H9 (cell line): Measurements from ENCODE around the gene PAK5. TPM values are rescaled to one million over a fixed set of nuclear protein-coding genes. Genes with fewer than 3 reads are reported as not detected.

ENCODE experiments used
- DNase-seq: peaks from one replicate; pipeline ENCODE4 v3.0.0-alpha.2; 2017
- H2AFZ ChIP-seq: one replicate; pipeline ENCODE4 v1.6.1; 2013; ENCODE audit warnings: mild to moderate bottlenecking, low read length, control low read depth, moderate library complexity
- H2AK5ac ChIP-seq: 2 replicates; pipeline ENCODE4 v1.6.1; 2013; ENCODE audit warnings: low read length, control low read depth, mixed read lengths; ENCODE audit not compliant: insufficient read length
- H2BK120ac ChIP-seq: one replicate; pipeline ENCODE4 v1.6.1; 2013; ENCODE audit warnings: low read depth, mild to moderate bottlenecking, low read length, control low read depth, inconsistent platforms; ENCODE audit not compliant: poor library complexity, severe bottlenecking
- H2BK12ac ChIP-seq: 2 replicates; pipeline ENCODE4 v1.6.1; 2013; ENCODE audit warnings: low read length, control low read depth, mixed read lengths, low read depth; ENCODE audit not compliant: insufficient read length
- H2BK15ac ChIP-seq: 2 replicates; pipeline ENCODE4 v1.6.1; 2013; ENCODE audit warnings: low read depth, low read length, control low read depth
- H2BK20ac ChIP-seq: one replicate; pipeline ENCODE4 v1.6.1; 2013; ENCODE audit warnings: low read depth, mild to moderate bottlenecking, low read length, control low read depth, inconsistent platforms; ENCODE audit not compliant: poor library complexity, severe bottlenecking
- H2BK5ac ChIP-seq: 2 replicates; pipeline ENCODE4 v1.6.1; 2013; ENCODE audit warnings: low read length, control low read depth, mixed read lengths; ENCODE audit not compliant: insufficient read length
- H3K14ac ChIP-seq: 2 replicates; pipeline ENCODE4 v1.6.1; 2013; ENCODE audit warnings: low read length, control low read depth; ENCODE audit not compliant: insufficient read depth
- H3K18ac ChIP-seq: 2 replicates; pipeline ENCODE4 v1.6.1; 2013; ENCODE audit warnings: low read depth, mild to moderate bottlenecking, mixed read lengths, low read length, control low read depth; ENCODE audit not compliant: insufficient read length
- H3K23ac ChIP-seq: 2 replicates; pipeline ENCODE4 v1.6.1; 2013; ENCODE audit warnings: low read length, control low read depth, mixed read lengths, low read depth; ENCODE audit not compliant: insufficient read length
- H3K23me2 ChIP-seq: 2 replicates; pipeline ENCODE4 v1.6.1; 2013; ENCODE audit warnings: low read depth, mild to moderate bottlenecking, mixed read lengths, low read length, control low read depth; ENCODE audit not compliant: insufficient read length, poor library complexity, severe bottlenecking
- H3K27ac ChIP-seq: 2 replicates; pipeline ENCODE4 v1.5.1; 2013; ENCODE audit warnings: low read length, control low read depth, mixed read lengths, low read depth; ENCODE audit not compliant: insufficient read length
- H3K27me3 ChIP-seq: 2 replicates; pipeline ENCODE4 v1.6.1; 2013; ENCODE audit warnings: low read length, control low read depth, inconsistent platforms; ENCODE audit not compliant: insufficient read depth
- H3K4ac ChIP-seq: 2 replicates; pipeline ENCODE4 v1.6.1; 2013; ENCODE audit warnings: low read depth, mild to moderate bottlenecking, control low read depth, inconsistent platforms, low read length, moderate library complexity
- H3K4me1 ChIP-seq: 2 replicates; pipeline ENCODE4 v1.6.1; 2013; ENCODE audit warnings: low read length, control low read depth, inconsistent platforms; ENCODE audit not compliant: insufficient read depth
- H3K4me2 ChIP-seq: 2 replicates; pipeline ENCODE4 v1.6.1; 2013; ENCODE audit warnings: low read length, control low read depth, mixed read lengths; ENCODE audit not compliant: insufficient read length, insufficient read depth
- H3K56ac ChIP-seq: 2 replicates; pipeline ENCODE4 v1.6.1; 2013; ENCODE audit warnings: low read depth, mild to moderate bottlenecking, mixed read lengths, low read length, control low read depth; ENCODE audit not compliant: insufficient read length
- H3K79me1 ChIP-seq: 2 replicates; pipeline ENCODE4 v1.6.1; 2013; ENCODE audit warnings: low read depth, mild to moderate bottlenecking, moderate library complexity, low read length, control low read depth, inconsistent platforms; ENCODE audit not compliant: insufficient read depth, poor library complexity, severe bottlenecking
- H3K79me2 ChIP-seq: 2 replicates; pipeline ENCODE4 v1.6.1; 2013; ENCODE audit warnings: low read length, control low read depth, inconsistent platforms; ENCODE audit not compliant: insufficient read depth
- H3K9ac ChIP-seq: 2 replicates; pipeline ENCODE4 v1.6.1; 2013; ENCODE audit warnings: low read length, control low read depth, mixed read lengths; ENCODE audit not compliant: insufficient read length; ENCODE audit errors: extremely low read depth
- H3K9me3 ChIP-seq: one replicate; pipeline ENCODE4 v1.6.1; 2013; ENCODE audit warnings: low read depth, low read length, inconsistent platforms; ENCODE audit not compliant: control insufficient read depth
- H3T11ph ChIP-seq: one replicate; pipeline ENCODE4 v1.6.1; 2013; ENCODE audit warnings: mild to moderate bottlenecking, low read length, control low read depth, inconsistent platforms
- H4K20me1 ChIP-seq: one replicate; pipeline ENCODE4 v1.6.1; 2013; ENCODE audit not compliant: control insufficient read depth, insufficient read length, insufficient read depth
- H4K5ac ChIP-seq: 2 replicates; pipeline ENCODE4 v1.6.1; 2013; ENCODE audit warnings: low read depth, mild to moderate bottlenecking, mixed read lengths, low read length, control low read depth; ENCODE audit not compliant: insufficient read length
- H4K8ac ChIP-seq: replicated peaks from 2 replicates; pipeline ENCODE4 v1.6.1; 2013; ENCODE audit warnings: low read length, control low read depth, mixed read lengths, low read depth; ENCODE audit not compliant: insufficient read length
- H4K91ac ChIP-seq: 2 replicates; pipeline ENCODE4 v1.6.1; 2013; ENCODE audit warnings: low read depth, mild to moderate bottlenecking, moderate library complexity, mixed read lengths, low read length, control low read depth; ENCODE audit not compliant: insufficient read length
- H3K27ac Mint-ChIP-seq, 3 experiments: 2 replicates in 2 of 3; 3 replicates in 1 of 3; pipeline ENCODE4 v1.8.0; 2020 to 2021; ENCODE audit warnings: mixed read lengths in 3 of 3, mild to moderate bottlenecking in 1 of 3, moderate library complexity in 1 of 3
- H3K27me3 Mint-ChIP-seq: 2 replicates; pipeline ENCODE4 v1.8.0; 2021; ENCODE audit warnings: low read depth, mild to moderate bottlenecking, moderate library complexity, mixed read lengths
- H3K36me3 Mint-ChIP-seq, 3 experiments: 2 replicates in 2 of 3; 3 replicates in 1 of 3; pipeline ENCODE4 v1.8.0; 2020 to 2021; ENCODE audit warnings: low read depth in 3 of 3, mixed read lengths in 3 of 3; ENCODE audit not compliant: insufficient read depth in 1 of 3
- H3K4me1 Mint-ChIP-seq, 2 experiments: 2 replicates each; pipeline ENCODE4 v1.8.0; 2020; ENCODE audit warnings: mixed read lengths in 2 of 2
- H3K4me3 Mint-ChIP-seq, 2 experiments: 2 replicates in 1 of 2; 3 replicates in 1 of 2; pipeline ENCODE4 v1.8.0; 2020 to 2021; ENCODE audit warnings: mild to moderate bottlenecking in 2 of 2, mixed read lengths in 2 of 2, moderate library complexity in 1 of 2
- H3K9me3 Mint-ChIP-seq, 2 experiments: 2 replicates in 1 of 2; 3 replicates in 1 of 2; pipeline ENCODE4 v1.8.0; 2020; ENCODE audit warnings: mild to moderate bottlenecking in 2 of 2, mixed read lengths in 2 of 2, moderate library complexity in 1 of 2
- WGBS: extraction: QIAGEN DNeasy Blood & Tissue Kit; methylation state at CpG from one replicate; pipeline ENCODE4 v1.1.7; 2013; ENCODE audit warnings: missing lambda C conversion rate, low lambda C conversion rate, mixed read lengths; ENCODE audit not compliant: insufficient read length; ENCODE audit errors: extremely low coverage; 5-methylcytosine and 5-hydroxymethylcytosine counted together
- total RNA-seq: library from RNA; stranded (reverse); gene quantifications from 2 replicates; pipeline ENCODE4 v1.2.1, GENCODE V29; 2021
- TF ChIP-seq, protein P1 (sequence below): fragments of 200-600 bp; sonication (generic); conservative IDR thresholded peaks from 3 replicates; pipeline ENCODE4 v1.8.0; 2021; ENCODE audit warnings: antibody characterized with exemption, mild to moderate bottlenecking

PAK5 gene
- total RNA-seq, 1 experiment from 2014 or later, result 0.20 TPM

DNA sequence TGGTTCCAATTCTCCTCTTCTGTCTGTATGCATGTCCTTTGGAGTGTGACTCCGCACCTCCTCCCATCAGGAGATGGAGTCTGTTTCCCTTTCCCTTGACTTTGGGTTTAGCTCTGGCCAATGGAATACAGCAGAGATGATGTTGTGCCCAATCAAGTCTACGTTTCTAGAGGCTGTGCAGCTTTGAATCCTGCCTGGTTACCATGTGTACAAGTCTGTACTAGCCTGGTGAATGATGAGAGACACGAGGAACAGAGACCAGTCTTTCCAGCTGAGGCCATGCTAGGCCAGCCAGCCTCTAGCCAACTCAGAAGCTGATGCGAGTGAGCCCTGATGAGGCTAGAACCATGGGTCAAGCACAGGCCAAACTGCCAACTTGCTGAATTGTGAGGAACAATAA, 241.3 kb downstream of the PAK5 start:
- Histone ChIP-seq H2BK15ac (no peak overlapping the region), H3K4me1 (no peaks in the 10 kb centered on the region), H4K8ac (no peak overlapping the region), H2BK5ac (no peak overlapping the region), H3T11ph (no peak overlapping the region), H4K20me1 (no peaks in the 10 kb centered on the region), H3K14ac (no peak overlapping the region), H2AFZ (no peak overlapping the region), H3K27me3 (no peaks in the 10 kb centered on the region), H3K23ac (no peak overlapping the region), H4K5ac (no peak overlapping the region), H3K56ac (no peak overlapping the region), H3K9me3 (no peaks in the 10 kb centered on the region), H2BK120ac (no peak overlapping the region), H2BK12ac (no peak overlapping the region), H2BK20ac (no peak overlapping the region), H2AK5ac (no peak overlapping the region), H3K9ac (no peak overlapping the region), H3K4ac (no peak overlapping the region), H4K91ac (no peak overlapping the region), H3K79me2 (no peaks in the 10 kb centered on the region), H3K4me2 (no peak overlapping the region), H3K27ac (no peak overlapping the region), H3K23me2 (no peaks in the 10 kb centered on the region), H3K18ac (no peak overlapping the region), H3K79me1 (no peaks in the 10 kb centered on the region)
- DNase-seq, result no peak
- no peaks in the 10 kb centered on the region for H3K27me3 Mint-ChIP-seq
- H3K4me1 Mint-ChIP-seq, result peaks cover 6 to 9% of the 10 kb centered on the region in 2 experiments
- H3K9me3 Mint-ChIP-seq, result peaks cover 3 to 6% of the 10 kb centered on the region in 2 experiments; a peak in 4 of 5 replicates
- TF ChIP-seq, protein P1, sequence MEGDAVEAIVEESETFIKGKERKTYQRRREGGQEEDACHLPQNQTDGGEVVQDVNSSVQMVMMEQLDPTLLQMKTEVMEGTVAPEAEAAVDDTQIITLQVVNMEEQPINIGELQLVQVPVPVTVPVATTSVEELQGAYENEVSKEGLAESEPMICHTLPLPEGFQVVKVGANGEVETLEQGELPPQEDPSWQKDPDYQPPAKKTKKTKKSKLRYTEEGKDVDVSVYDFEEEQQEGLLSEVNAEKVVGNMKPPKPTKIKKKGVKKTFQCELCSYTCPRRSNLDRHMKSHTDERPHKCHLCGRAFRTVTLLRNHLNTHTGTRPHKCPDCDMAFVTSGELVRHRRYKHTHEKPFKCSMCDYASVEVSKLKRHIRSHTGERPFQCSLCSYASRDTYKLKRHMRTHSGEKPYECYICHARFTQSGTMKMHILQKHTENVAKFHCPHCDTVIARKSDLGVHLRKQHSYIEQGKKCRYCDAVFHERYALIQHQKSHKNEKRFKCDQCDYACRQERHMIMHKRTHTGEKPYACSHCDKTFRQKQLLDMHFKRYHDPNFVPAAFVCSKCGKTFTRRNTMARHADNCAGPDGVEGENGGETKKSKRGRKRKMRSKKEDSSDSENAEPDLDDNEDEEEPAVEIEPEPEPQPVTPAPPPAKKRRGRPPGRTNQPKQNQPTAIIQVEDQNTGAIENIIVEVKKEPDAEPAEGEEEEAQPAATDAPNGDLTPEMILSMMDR, result no peak
- no peak overlapping the region for H3K4me3 Mint-ChIP-seq
- no CpG with 5 or more reads among the region's 4 CpGs for WGBS
- 0 out of 7 replicates have a peak overlapping the region, but pooled peaks of 1 of the 3 experiments have one; percentile 10 for H3K27ac Mint-ChIP-seq
- H3K36me3 Mint-ChIP-seq, result no peaks in the 10 kb centered on the region
